ENCODE results near the gene SPEG.

The SPEG gene

DNA sequence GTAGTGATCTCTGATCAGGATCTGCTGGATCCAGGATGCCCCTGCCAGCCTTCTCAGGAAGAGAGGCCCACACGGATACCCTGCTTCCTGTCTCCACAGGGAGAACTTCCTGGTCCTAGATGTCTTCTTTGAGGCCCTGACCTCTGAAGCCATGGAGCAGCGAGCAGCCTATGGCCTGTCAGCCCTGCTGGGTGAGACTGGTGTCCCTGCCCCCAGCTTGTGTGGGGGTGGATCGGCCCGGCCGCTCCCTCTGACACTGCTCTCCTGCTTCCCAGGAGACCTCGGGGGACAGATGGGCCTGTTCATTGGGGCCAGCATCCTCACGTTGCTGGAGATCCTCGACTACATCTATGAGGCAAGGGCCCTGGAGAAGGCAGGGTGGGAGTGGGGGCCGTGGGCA, 102.3 kb downstream of the SPEG start:
- DNase-seq = no peak

DNA sequence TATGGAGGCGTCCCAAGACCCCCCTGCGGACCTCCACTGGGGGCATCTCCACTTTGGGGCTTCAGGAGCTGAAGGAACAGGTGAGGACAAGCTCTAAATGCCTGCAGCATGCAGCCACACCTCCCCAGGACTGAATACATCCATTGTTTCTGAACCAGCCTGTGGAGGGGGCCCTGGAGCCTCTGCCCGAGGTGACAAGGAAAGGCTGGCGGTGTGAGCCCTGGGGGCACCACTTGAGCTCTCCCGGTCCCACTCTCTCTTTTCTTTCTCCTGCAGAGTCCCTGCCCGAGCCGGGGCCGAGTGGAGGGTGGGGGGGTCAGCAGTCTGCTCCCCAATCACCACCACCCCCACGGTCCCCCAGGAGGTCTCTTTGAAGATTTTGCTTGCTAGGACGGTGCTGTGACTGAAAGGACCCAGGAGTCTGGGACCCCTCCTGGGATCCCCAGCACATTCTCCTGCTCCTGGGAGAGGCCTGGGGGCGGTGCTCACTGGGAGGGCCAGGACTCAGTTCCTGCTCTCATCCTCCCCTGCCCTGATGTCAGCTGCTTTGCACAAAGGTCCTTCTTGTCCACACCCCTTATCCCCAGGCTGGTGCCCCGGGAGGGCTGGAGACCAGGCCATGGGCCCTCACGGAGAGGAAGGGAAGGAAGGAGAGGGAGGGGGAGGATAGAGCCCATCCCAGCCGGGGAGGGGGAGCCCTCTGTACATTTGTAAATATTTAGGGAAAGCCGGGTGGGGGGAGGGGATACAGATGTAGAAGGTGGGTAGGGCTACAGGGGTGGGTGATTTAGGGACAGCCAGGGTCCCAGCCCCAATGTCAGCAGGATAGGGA, 103.2 kb downstream of the SPEG start:
- DNase-seq = no peak

DNA sequence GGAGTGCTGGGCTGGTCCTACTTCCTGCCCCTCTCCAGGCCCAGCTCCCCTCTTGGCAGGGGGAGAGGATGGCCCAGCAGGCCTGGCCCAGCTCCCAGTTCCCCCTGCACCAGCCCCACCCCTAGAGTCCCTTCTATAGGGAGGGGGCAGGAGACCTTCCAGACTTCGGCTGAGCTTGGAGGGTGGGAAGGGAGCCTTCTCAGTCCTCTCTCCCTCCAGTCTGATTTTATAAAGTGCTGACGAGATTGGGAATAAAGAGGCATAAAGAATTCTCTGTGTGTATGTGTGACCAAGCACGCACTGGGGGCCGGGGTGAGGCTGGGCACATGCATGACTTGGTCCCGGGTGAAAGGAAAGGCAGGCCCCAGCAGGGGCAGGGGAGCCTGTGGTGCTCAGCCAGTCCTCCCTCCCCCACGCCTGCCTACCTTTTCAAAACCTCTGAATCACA, 103.9 kb downstream of the SPEG start:
- DNase-seq = no peak

DNA sequence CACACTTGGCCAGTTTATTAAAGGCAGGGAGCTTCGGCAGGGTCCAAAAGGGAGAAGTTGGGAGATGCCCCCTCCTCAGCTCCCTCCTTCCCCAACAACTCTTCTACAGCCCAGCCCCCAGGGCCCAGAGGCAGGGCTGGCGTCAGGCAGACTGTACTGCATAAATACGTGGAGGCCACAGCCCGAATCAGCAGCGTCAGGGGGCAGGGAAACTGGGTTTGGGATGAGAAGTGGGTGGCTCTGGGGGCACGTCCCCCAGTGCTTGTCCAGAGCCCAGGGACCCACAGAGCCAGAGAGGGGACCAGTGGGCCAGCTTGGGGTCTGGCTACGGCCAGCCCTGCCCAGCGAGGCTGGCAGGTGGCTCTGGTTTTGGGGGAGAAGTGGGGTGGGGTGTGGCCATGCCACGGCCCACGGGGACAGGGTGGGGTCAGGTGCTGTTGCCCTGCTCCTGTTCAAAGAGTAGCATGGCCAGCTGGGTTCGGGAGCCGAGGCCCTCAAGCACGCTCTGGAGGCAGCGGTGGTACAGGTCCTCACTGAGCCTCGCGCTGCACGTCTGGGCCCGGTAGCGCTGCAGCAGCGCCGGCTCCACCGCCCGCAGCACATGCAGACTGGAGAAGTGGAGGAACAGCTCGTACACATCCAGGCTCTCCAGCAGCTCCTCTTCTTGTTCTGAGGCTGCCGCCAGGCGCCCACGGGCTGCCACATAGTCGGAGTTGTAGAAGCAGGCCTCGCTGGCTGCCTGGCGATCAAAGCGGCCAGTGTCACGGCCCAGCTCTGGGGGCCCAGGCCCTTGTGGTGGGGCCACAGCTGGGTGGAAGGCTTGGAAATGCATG, 104.5 kb downstream of the SPEG start:
- DNase-seq = no peak

DNA sequence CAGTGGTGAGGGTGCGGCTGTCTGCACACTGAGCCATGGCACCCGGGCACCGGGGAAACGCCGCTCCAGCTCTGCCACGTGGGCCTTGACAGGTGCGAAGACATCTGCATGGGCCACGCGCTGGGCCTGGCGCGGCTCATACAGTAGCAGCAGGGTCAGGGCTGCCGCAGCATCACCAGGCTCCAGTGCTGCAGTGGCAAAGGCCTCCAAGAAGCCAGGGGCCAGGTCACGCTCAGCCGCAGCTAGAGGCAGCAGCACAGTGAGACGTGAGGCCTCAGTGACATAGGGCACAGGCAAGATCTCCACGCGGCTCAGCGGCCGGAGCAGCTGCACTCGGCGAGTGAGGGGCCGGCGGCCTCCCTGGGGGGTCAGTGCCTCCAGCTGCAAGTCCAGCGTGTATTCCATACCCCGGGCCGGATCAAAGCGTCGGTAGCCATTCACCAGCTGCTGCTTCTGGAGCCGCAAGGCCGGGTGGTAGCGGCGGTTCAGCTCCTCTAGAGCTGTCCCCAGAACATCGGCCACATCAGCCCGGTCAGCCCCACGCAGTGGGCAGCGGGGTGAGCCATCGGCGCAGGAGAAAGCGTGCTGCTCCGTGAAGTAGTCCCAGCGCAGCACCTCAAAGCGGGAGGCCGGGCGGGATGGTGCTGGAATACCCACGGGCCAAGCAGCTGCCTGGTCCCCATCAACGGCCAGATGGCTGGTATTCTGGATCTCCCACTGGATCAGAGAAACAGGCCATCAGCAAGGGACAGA, 105.5 kb downstream of the SPEG start:
- DNase-seq = no peak

DNA sequence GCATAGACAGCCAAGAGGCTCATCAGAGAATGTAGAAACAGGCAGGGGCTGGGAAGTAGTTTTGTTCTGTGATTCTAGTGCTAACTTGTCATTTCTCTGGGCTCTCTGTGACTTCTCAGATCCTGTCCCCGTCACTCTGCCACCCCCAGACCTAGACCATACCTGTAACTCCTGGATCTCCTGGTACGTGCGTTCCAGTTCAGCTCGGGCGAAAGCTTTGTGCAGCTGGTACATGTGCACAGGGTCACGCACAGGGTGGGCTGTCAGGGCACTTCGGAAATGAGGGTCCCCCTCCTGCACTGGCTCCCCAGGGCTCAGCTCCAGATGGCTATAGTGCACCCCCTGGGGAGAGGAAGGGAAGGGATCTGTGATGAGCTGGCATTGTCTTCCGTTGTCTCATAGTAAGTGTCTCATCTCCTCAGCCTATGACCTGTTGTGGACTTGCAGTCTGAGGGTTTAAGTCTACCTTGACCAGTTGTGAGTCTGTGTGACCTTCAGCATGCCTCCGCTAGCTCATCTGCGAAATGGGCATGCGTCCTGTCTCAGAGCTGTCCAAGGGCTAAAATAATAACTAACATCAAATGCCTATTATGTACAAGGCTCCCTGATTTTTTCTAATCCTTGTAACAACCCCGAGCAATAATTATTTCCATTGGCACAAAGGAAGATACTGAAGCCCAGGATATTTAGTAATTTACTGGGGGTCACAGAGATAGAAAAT, 106.3 kb downstream of the SPEG start:
- no peak for DNase-seq

DNA sequence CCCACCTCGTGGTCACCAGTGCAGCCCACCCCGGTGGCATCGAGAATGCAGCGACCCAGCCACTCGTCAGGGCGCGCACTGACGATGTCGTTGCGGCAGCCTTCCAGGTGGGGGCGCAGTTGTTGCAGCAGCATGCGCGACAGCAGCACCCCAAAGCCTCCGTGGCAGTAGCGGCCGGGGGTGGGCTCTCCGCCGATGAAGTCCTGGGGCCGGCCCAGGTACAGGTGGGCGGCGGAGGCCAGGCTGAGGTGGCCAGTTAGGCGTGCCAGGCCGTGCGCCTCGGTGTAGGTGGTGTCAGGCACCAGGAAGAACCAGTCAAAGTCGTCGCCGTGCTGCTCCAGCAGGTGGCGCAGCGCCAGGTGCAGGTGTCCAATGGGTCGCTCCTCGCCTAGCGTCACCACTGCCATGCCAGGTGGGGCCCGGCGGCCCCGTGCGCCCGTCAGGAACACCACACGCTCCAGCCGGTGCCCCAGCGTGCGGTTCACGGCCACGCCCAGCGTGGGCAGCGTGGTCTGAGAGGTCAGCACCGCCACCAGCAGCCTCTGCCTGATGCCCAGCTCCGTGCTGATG, 107.1 kb downstream of the SPEG start:
- peak; percentile 79 for DNase-seq

DNA sequence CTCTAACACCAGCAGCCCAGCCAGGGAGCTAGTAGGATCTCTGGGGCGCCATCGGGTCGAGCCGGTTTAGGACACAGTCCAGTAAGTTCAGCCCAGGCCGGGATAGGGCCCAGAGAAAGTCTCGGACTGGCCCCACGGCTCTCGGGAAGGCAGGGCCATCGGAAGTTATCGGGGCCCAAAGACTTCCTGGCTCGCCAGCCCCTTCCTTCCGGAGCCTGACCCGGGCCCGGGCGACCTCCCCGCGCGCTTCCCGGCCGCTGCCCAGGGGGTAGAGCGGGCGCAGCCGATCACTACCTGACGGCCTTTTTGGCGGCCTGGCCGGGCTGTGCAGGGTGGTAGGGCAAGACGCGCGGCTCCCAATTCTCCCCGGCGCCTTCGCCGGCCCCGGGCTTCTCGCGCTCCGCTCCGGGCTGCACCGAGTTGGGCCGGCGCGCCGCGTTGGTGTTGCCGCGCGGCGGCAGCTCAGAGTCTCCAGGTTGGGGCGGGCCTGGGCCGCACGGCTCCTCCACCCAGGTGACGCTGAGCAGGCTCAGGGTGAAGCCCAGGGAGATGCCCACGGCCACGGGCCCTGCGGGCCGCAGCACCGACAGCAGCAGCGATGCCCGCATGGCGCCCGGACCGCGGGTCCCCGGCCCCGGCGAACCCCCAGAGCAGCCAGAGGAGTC, 108.4 kb downstream of the SPEG start:
- DNase-seq = no peak

DNA sequence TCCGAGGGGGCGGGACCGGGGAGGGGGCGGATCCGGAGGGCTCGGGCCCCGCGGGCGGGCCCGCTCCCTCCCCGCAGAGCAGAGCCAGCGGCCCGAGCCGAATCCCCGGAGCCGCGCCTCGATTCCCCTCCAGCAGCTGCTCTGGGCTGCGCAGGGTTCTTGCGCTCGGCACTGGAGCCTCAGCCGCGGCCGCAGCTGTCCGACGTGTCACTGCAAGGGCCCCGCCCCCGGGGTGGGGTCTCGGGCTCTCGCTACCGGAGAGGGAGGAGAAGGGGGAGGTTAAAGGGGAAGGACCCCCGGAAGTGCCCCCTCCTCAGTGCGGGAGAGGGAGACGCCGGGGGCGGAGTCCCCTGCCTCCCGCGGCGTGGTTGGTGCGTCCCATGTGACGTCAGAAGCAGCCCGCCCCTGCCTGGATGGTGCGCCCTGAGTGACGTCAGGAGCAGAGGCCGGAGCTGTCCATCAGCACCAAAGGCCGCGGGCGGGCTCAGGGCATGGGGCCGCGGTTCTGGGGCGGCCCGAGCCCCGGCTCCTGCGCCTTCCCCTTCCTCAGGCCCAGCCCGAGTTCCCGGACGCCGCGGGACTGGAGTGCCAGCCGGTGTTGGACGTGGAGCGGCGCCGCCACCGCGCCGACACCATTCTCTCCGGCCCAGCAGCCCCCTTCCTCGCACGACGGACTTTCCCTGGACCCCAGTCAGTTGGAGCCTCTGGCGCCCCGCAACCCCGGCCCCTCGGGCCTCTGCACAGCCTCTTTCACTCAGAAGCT, 109.1 kb downstream of the SPEG start, which contains the start of the genes CHPF and TMEM198:
TSS of gene CHPF (minus strand) at position 214 of the 763 bp plus-strand sequence. CDS start 271 bp downstream, outside the sequence.
TSS of gene TMEM198 (plus strand) at position 433 of the 763 bp plus-strand sequence. CDS start 700 bp downstream, outside the sequence.
- peak; percentile 90 for DNase-seq

DNA sequence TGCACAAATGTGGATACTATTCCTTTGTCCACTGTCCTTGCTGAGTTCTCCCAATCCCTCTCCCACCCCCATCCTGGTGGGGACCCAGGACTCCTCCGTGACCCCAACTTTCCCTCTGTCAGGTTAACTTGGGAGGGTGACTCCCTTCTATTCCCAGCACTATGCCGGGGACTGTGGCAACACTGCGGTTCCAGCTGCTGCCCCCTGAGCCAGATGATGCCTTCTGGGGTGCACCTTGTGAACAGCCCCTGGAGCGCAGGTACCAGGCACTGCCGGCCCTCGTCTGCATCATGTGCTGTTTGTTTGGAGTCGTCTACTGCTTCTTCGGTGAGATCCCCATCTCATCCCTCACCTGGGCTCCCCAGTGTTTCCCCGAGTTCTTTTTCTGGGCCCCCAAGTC, 109.9 kb downstream of the SPEG start:
- no peak for DNase-seq

DNA sequence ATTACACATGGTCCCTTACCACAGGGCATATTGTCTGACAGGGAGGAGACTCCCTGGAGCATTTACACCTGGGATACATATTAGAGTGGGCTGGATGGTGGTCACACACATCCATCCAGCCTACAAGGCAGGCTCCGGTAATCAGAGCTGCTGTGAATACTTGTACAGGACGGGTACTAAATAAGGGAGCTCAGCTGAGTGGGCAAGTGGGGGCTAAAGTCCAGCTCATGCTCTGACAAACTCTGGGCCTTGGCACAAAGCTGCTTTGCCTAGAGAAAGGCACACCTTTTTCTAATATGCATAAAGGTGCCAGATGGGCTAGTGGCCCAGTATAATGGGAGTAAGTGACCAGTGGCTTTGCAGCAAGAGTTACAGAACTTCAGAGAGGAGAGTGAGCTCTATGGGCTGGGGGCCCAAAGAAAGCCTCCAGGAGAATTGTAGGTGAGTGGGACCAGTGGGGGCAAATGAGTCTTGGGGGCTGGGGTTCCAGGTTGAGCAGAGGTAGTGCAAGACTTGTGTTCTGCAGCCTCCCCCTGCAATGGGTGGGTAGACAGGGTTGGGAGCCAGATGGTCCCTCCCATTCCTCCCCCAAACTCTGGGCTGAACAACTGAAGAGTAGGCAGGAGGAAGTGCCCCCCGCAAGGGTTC, 110.8 kb downstream of the SPEG start:
- no peak for DNase-seq

DNA sequence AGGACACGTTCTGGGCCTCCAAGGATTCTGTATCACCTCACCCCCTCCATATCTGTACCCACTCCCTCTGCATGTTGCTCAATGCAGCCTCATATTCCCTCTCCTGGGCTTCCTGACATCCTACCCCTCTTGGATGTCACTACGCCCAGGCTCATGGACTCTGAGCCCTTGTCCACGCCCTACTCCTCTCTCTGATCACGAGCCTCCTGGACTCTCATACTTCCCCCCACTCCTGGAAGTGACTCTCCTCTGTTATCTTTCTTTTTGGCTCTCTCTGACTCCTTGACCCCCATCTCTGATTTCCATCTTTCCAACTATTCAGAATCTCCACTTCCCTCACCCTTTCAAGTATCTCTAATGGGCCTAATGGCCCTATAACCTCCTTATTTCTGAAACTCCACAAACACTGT, 111.3 kb downstream of the SPEG start:
- DNase-seq = no peak

DNA sequence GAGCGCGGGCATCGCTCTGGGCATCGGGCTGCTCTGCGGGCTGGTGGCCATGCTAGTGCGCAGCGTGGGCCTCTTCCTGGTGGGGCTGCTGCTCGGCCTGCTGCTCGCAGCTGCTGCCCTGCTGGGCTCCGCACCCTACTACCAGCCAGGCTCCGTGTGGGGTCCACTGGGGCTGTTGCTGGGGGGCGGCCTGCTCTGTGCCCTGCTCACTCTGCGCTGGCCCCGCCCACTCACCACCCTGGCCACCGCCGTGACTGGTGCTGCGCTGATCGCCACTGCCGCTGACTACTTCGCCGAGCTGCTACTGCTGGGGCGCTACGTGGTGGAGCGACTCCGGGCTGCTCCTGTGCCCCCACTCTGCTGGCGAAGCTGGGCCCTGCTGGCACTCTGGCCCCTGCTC, 113.0 kb downstream of the SPEG start:
- no peak for DNase-seq
